Kidney epithelial cell (primary cell): ENCODE measurements around the gene EFCAB9. TPM values are rescaled to one million over a fixed set of nuclear protein-coding genes. Genes with fewer than 3 reads are reported as not detected.

ENCODE experiments used
- DNase-seq: peaks from one replicate; pipeline ENCODE4 v3.0.0-alpha.2; 2010; ENCODE audit warnings: low read depth
- H3K27me3 ChIP-seq: 2 replicates; pipeline ENCODE4 v1.6.0; 2011; ENCODE audit warnings: low read length; ENCODE audit not compliant: control insufficient read depth, insufficient read depth
- H3K36me3 ChIP-seq: 2 replicates; pipeline ENCODE4 v1.5.1; 2011; ENCODE audit warnings: low read length; ENCODE audit not compliant: control insufficient read depth, insufficient read depth
- H3K4me3 ChIP-seq: 2 replicates; pipeline ENCODE4 v1.5.1; 2011; ENCODE audit warnings: low read depth, mild to moderate bottlenecking, control low read depth, low read length
- CTCF ChIP-seq: IDR thresholded peaks from 2 replicates; pipeline ENCODE4 v1.5.1; 2011; ENCODE audit warnings: mild to moderate bottlenecking, moderate library complexity, low read length, control low read depth, inconsistent platforms; ENCODE audit not compliant: insufficient read depth, poor library complexity, severe bottlenecking
- total RNA-seq: library from RNA; depleted of rRNA; stranded (reverse); fragments of >200 nt; gene quantifications from 2 replicates; pipeline ENCODE4 v1.2.3, GENCODE V29; 2015

Gene EFCAB9
- total RNA-seq, 1 donor from 2014 or later: not detected

GRCh38 chr5:172173564-172174153 is 20.3 kb upstream of the EFCAB9 start:
- no peak for TF ChIP-seq CTCF
- H3K27me3 ChIP-seq: no peaks in the 10 kb centered on the region
- no peaks in the 10 kb centered on the region for H3K36me3 ChIP-seq
- DNase-seq: no peak
- no peak overlapping the region for H3K4me3 ChIP-seq

- Histone ChIP-seq H3K27me3 (no peaks in the 10 kb centered on the region), H3K4me3 (no peak overlapping the region), H3K36me3 (no peaks in the 10 kb centered on the region)
- no peak for TF ChIP-seq CTCF
- DNase-seq: no peak
Measured at GRCh38 chr5:172175263-172175719, 18.7 kb upstream of the EFCAB9 start.

- no peak for DNase-seq
- no peak for TF ChIP-seq CTCF
- no peaks in the 10 kb centered on the region for H3K27me3 ChIP-seq
- H3K36me3 ChIP-seq: no peaks in the 10 kb centered on the region
- H3K4me3 ChIP-seq: no peak overlapping the region
Measured at GRCh38 chr5:172177176-172177575, 16.8 kb upstream of the EFCAB9 start.

- Histone ChIP-seq H3K4me3 (no peak overlapping the region), H3K27me3 (no peaks in the 10 kb centered on the region), H3K36me3 (no peaks in the 10 kb centered on the region)
- no peak for DNase-seq
- TF ChIP-seq CTCF: no peak
Measured at GRCh38 chr5:172178301-172178987, 15.5 kb upstream of the EFCAB9 start.

GRCh38 chr5:172178991-172179989 is 14.7 kb upstream of the EFCAB9 start:
- no peak for TF ChIP-seq CTCF
- no peak for DNase-seq
- Histone ChIP-seq H3K4me3 (no peak overlapping the region), H3K27me3 (no peaks in the 10 kb centered on the region), H3K36me3 (no peaks in the 10 kb centered on the region)
